Neuronal stem cell (in vitro differentiated cells): ENCODE data around the gene RAF1.

Experiments
- DNase-seq: peaks from one replicate; pipeline ENCODE4 v3.0.0-alpha.2; 2013; ENCODE audit warnings: low spot score
- H2AFZ ChIP-seq: one replicate; pipeline ENCODE4 v1.6.1; 2013; ENCODE audit warnings: mild to moderate bottlenecking, low read length, inconsistent platforms
- H2AK5ac ChIP-seq: 2 replicates; pipeline ENCODE4 v1.6.1; 2013; ENCODE audit warnings: low read depth, mild to moderate bottlenecking, inconsistent platforms, low read length, moderate library complexity, mixed read lengths
- H2BK120ac ChIP-seq: 2 replicates; pipeline ENCODE4 v1.6.1; 2013; ENCODE audit warnings: low read depth, mild to moderate bottlenecking, inconsistent platforms, low read length, moderate library complexity, mixed read lengths
- H2BK12ac ChIP-seq: one replicate; pipeline ENCODE4 v1.6.1; 2013; ENCODE audit warnings: low read length, inconsistent platforms
- H2BK15ac ChIP-seq: 2 replicates; pipeline ENCODE4 v1.6.1; 2013; ENCODE audit warnings: mild to moderate bottlenecking, low read length, inconsistent platforms, mixed read lengths
- H2BK5ac ChIP-seq: one replicate; pipeline ENCODE4 v1.6.1; 2013; ENCODE audit warnings: inconsistent platforms, mild to moderate bottlenecking, low read length, moderate library complexity
- H3K14ac ChIP-seq: one replicate; pipeline ENCODE4 v1.6.1; 2013; ENCODE audit warnings: low read length, inconsistent platforms
- H3K18ac ChIP-seq: 2 replicates; pipeline ENCODE4 v1.6.1; 2013; ENCODE audit warnings: low read length, inconsistent platforms
- H3K23ac ChIP-seq: 2 replicates; pipeline ENCODE4 v1.6.1; 2013; ENCODE audit warnings: low read depth, mild to moderate bottlenecking, mixed read lengths, low read length, inconsistent platforms; ENCODE audit not compliant: poor library complexity
- H3K27ac ChIP-seq: replicated peaks from 3 replicates; pipeline ENCODE4 v1.5.1; 2013; ENCODE audit warnings: low read length, inconsistent platforms
- H3K27me3 ChIP-seq, 3 experiments: 2 replicates each; pipeline ENCODE4 v1.6.1; 2013; ENCODE audit warnings: low read length in 3 of 3, mild to moderate bottlenecking in 2 of 3, inconsistent platforms in 1 of 3, low read depth in 1 of 3, mixed read lengths in 1 of 3, moderate library complexity in 1 of 3; ENCODE audit not compliant: control insufficient read depth in 3 of 3, insufficient read depth in 3 of 3
- H3K36me3 ChIP-seq, 2 donors: replicated peaks in 1 of 2; 2 replicates each; pipeline ENCODE4 v1.6.1; 2013; ENCODE audit warnings: low read length in 2 of 2; ENCODE audit not compliant: control insufficient read depth in 2 of 2, insufficient read depth in 2 of 2
- H3K4ac ChIP-seq: 2 replicates; pipeline ENCODE4 v1.6.1; 2013; ENCODE audit warnings: inconsistent platforms, mild to moderate bottlenecking, low read length, moderate library complexity
- H3K4me1 ChIP-seq, 2 donors: 1 replicate in 1 of 2; 2 replicates in 1 of 2; pipeline ENCODE4 v1.6.1; 2013; ENCODE audit warnings: low read length in 2 of 2, low read depth in 1 of 2; ENCODE audit not compliant: control insufficient read depth in 2 of 2, insufficient read depth in 1 of 2
- H3K4me2 ChIP-seq: one replicate; pipeline ENCODE4 v1.6.1; 2013; ENCODE audit warnings: mild to moderate bottlenecking, low read length, inconsistent platforms; ENCODE audit not compliant: insufficient read depth, poor library complexity, severe bottlenecking
- H3K4me3 ChIP-seq, 2 donors: 2 replicates each; pipeline ENCODE4 v1.5.1; 2013; ENCODE audit warnings: low read length in 2 of 2, mild to moderate bottlenecking in 2 of 2, inconsistent platforms in 1 of 2, moderate library complexity in 1 of 2
- H3K79me1 ChIP-seq: one replicate; pipeline ENCODE4 v1.6.1; 2013; ENCODE audit warnings: low read depth, mild to moderate bottlenecking, inconsistent platforms, low read length, moderate library complexity
- H3K9ac ChIP-seq: one replicate; pipeline ENCODE4 v1.6.1; 2013; ENCODE audit warnings: mild to moderate bottlenecking, low read depth, low read length, inconsistent platforms; ENCODE audit not compliant: poor library complexity
- H3K9me3 ChIP-seq, 2 donors: replicated peaks in 1 of 2; 2 replicates each; pipeline versions ENCODE3 to v1.6.1; 2013; ENCODE audit warnings: low read length in 2 of 2, mild to moderate bottlenecking in 2 of 2, inconsistent platforms in 1 of 2, low read depth in 1 of 2, mixed read lengths in 1 of 2, moderate library complexity in 1 of 2; ENCODE audit not compliant: control insufficient read depth in 2 of 2, insufficient read depth in 1 of 2
- H4K8ac ChIP-seq: one replicate; pipeline ENCODE4 v1.6.1; 2013; ENCODE audit warnings: low read depth, mild to moderate bottlenecking, inconsistent platforms, low read length, moderate library complexity
- H4K91ac ChIP-seq: one replicate; pipeline ENCODE4 v1.6.1; 2013; ENCODE audit warnings: low read length, low read depth, mild to moderate bottlenecking, inconsistent platforms; ENCODE audit not compliant: poor library complexity
- WGBS, 2 donors: extraction: QIAGEN DNeasy Blood & Tissue Kit; methylation state at CpG; one replicate each; pipeline ENCODE4 v1.1.7; 2013; ENCODE audit warnings: missing lambda C conversion rate in 2 of 2, mixed read lengths in 1 of 2; ENCODE audit not compliant: insufficient read length in 2 of 2, insufficient replicate concordance in 1 of 2; ENCODE audit errors: extremely low coverage in 2 of 2; 5-methylcytosine and 5-hydroxymethylcytosine counted together

The RAF1 gene

GRCh38 chr3:12653747-12654146, 10.2 kb downstream of the RAF1 start:
- H2BK12ac ChIP-seq = no peak overlapping the region
- no peak overlapping the region for H3K9ac ChIP-seq
- H3K9me3 ChIP-seq = no peaks in the 10 kb centered on the region
- no peak overlapping the region for H2BK15ac ChIP-seq
- H3K18ac ChIP-seq = no peak overlapping the region
- no peak overlapping the region for H2AFZ ChIP-seq
- no peaks in the 10 kb centered on the region for H3K27me3 ChIP-seq
- H3K79me1 ChIP-seq = no peaks in the 10 kb centered on the region
- H3K23ac ChIP-seq = no peak overlapping the region
- no peak overlapping the region for H2BK120ac ChIP-seq
- H3K4me2 ChIP-seq = no peak overlapping the region
- no peak overlapping the region for H2AK5ac ChIP-seq
- no CpG with 5 or more reads among the region's 4 CpGs for WGBS, 2 donors
- no peak overlapping the region for H3K27ac ChIP-seq
- H3K36me3 ChIP-seq = peaks cover 0 to 9% of the 10 kb centered on the region in 2 donors
- no peak overlapping the region for H3K14ac ChIP-seq
- H3K4me3 ChIP-seq = no peak overlapping the region
- H4K91ac ChIP-seq = no peak overlapping the region
- no peaks in the 10 kb centered on the region for H3K4me1 ChIP-seq
- no peak for DNase-seq
- H4K8ac ChIP-seq = no peak overlapping the region
- H3K4ac ChIP-seq = no peak overlapping the region
- H2BK5ac ChIP-seq = no peak overlapping the region

- Histone ChIP-seq H3K27ac (no peak overlapping the region), H3K4me2 (no peak overlapping the region), H2BK120ac (no peak overlapping the region), H4K8ac (no peak overlapping the region), H4K91ac (no peak overlapping the region), H3K4me3 (no peak overlapping the region), H2BK15ac (no peak overlapping the region), H2AK5ac (no peak overlapping the region), H3K14ac (no peak overlapping the region), H3K4me1 (no peaks in the 10 kb centered on the region), H2AFZ (no peak overlapping the region), H3K18ac (no peak overlapping the region), H2BK5ac (no peak overlapping the region), H3K36me3 (peaks cover 0 to 3% of the 10 kb centered on the region in 2 donors), H3K79me1 (peaks cover 2% of the 10 kb centered on the region), H3K9me3 (no peaks in the 10 kb centered on the region), H3K4ac (no peak overlapping the region), H3K27me3 (no peaks in the 10 kb centered on the region), H3K9ac (no peak overlapping the region), H2BK12ac (no peak overlapping the region), H3K23ac (no peak overlapping the region)
- no peak for DNase-seq
- no CpG with 5 or more reads among the region's 12 CpGs for WGBS, 2 donors
Measured at GRCh38 chr3:12648384-12648959, 15.4 kb downstream of the RAF1 start.

GRCh38 chr3:12644331-12644937, 19.5 kb downstream of the RAF1 start:
- Histone ChIP-seq H3K79me1 (peaks cover 6% of the 10 kb centered on the region), H2BK120ac (no peak overlapping the region), H3K9me3 (peaks cover 0 to 3% of the 10 kb centered on the region in 2 donors), H3K4me2 (no peak overlapping the region), H3K36me3 (peaks cover 0 to 9% of the 10 kb centered on the region in 2 donors), H3K23ac (no peak overlapping the region), H2AFZ (no peak overlapping the region), H2AK5ac (no peak overlapping the region), H3K27me3 (no peaks in the 10 kb centered on the region), H3K27ac (no peak overlapping the region), H3K14ac (no peak overlapping the region), H3K4ac (no peak overlapping the region), H3K9ac (no peak overlapping the region), H2BK15ac (no peak overlapping the region), H3K4me1 (no peaks in the 10 kb centered on the region), H2BK12ac (no peak overlapping the region), H3K18ac (no peak overlapping the region), H2BK5ac (no peak overlapping the region), H4K91ac (no peak overlapping the region), H3K4me3 (no peak overlapping the region), H4K8ac (no peak overlapping the region)
- no CpG with 5 or more reads among the region's 6 CpGs for WGBS, 2 donors
- DNase-seq = no peak

- no peak overlapping the region for H2BK12ac ChIP-seq
- H4K91ac ChIP-seq = no peak overlapping the region
- H3K27ac ChIP-seq = no peak overlapping the region
- no peak overlapping the region for H3K14ac ChIP-seq
- no peak overlapping the region for H3K9ac ChIP-seq
- no peaks in the 10 kb centered on the region for H3K27me3 ChIP-seq
- no peak overlapping the region for H3K18ac ChIP-seq
- no peak overlapping the region for H3K4me2 ChIP-seq
- H2BK120ac ChIP-seq = no peak overlapping the region
- no peak overlapping the region for H3K4ac ChIP-seq
- H3K9me3 ChIP-seq = peaks cover 0 to 3% of the 10 kb centered on the region in 2 donors
- H2AFZ ChIP-seq = no peak overlapping the region
- H3K4me3 ChIP-seq = no peak overlapping the region
- no peaks in the 10 kb centered on the region for H3K4me1 ChIP-seq
- H4K8ac ChIP-seq = no peak overlapping the region
- peaks cover 6% of the 10 kb centered on the region for H3K79me1 ChIP-seq
- no peak for DNase-seq
- no peak overlapping the region for H2BK5ac ChIP-seq
- peaks cover 0 to 9% of the 10 kb centered on the region in 2 donors for H3K36me3 ChIP-seq
- H2AK5ac ChIP-seq = no peak overlapping the region
- no peak overlapping the region for H3K23ac ChIP-seq
- WGBS, 2 donors = no CpG with 5 or more reads among the region's 1 CpG
- H2BK15ac ChIP-seq = no peak overlapping the region
Measured at GRCh38 chr3:12643724-12644123, 20.2 kb downstream of the RAF1 start.
